ENCODE results near the gene PCBD1. TPM values are rescaled to one million over a fixed set of nuclear protein-coding genes. Genes with fewer than 3 reads are reported as not detected.

The PCBD1 gene
- total RNA-seq, 1 donor from 2014 or later, result 34.6 TPM

- peaks cover 62% of the 10 kb centered on the region for H3K79me2 ChIP-seq (ENCODE audit: low read depth)
- Mint-ChIP-seq H3K4me3 (no peak overlapping the region), H3K9me3 (peaks cover 9% of the 10 kb centered on the region), H3K36me3 (peaks cover 39% of the 10 kb centered on the region), H3K27ac (no peak overlapping the region), H3K27me3 (ENCODE audit: insufficient read depth, low read depth) (no peaks in the 10 kb centered on the region), H3K4me1 (no peaks in the 10 kb centered on the region)
- no peak overlapping the region for H3K4me2 ChIP-seq
- no peaks in the 10 kb centered on the region for H3K36me3 ChIP-seq
- no peak for TF ChIP-seq CTCF (IDR thresholded peaks at IDR 0.05)
- TF ChIP-seq EZH2 (IDR thresholded peaks at IDR 0.05), result no peak
- no peak for TF ChIP-seq EZH2phosphoT487 (IDR thresholded peaks at IDR 0.05)
- H2AFZ ChIP-seq (replicated peaks), result no peak overlapping the region
- no peak overlapping the region for H3K9ac ChIP-seq
- no peaks in the 10 kb centered on the region for H3K4me1 ChIP-seq
- H3K27ac ChIP-seq, result no peak overlapping the region
- H4K20me1 ChIP-seq (ENCODE audit: low read depth), result peaks cover 9% of the 10 kb centered on the region
- DNase-seq (ENCODE audit: low spot score), result no peak
- no peaks in the 10 kb centered on the region for H3K27me3 ChIP-seq
- no peak overlapping the region for H3K4me3 ChIP-seq
- H3K9me3 ChIP-seq (ENCODE audit: low read depth), result no peaks in the 10 kb centered on the region
- H3F3A ChIP-seq (ENCODE audit: low read depth), result no peaks in the 10 kb centered on the region
Measured at GRCh38 chr10:70840836-70841235, 47.5 kb downstream of the PCBD1 start.

- Histone ChIP-seq H3F3A (ENCODE audit: low read depth) (no peaks in the 10 kb centered on the region), H3K4me3 (no peak overlapping the region), H4K20me1 (ENCODE audit: low read depth) (peaks cover 9% of the 10 kb centered on the region), H3K9me3 (ENCODE audit: low read depth) (no peaks in the 10 kb centered on the region), H3K27me3 (no peaks in the 10 kb centered on the region), H3K36me3 (no peaks in the 10 kb centered on the region), H3K4me2 (no peak overlapping the region), H2AFZ (replicated peaks) (no peak overlapping the region), H3K4me1 (no peaks in the 10 kb centered on the region), H3K27ac (no peak overlapping the region), H3K79me2 (ENCODE audit: low read depth) (peaks cover 82% of the 10 kb centered on the region), H3K9ac (no peak overlapping the region)
- H3K27me3 Mint-ChIP-seq (ENCODE audit: insufficient read depth, low read depth), result no peaks in the 10 kb centered on the region
- no peak for TF ChIP-seq EZH2phosphoT487 (IDR thresholded peaks at IDR 0.05)
- no peak for TF ChIP-seq CTCF (IDR thresholded peaks at IDR 0.05)
- peaks cover 41% of the 10 kb centered on the region for H3K36me3 Mint-ChIP-seq
- no peaks in the 10 kb centered on the region for H3K4me1 Mint-ChIP-seq
- H3K4me3 Mint-ChIP-seq, result no peak overlapping the region
- no peak overlapping the region for H3K27ac Mint-ChIP-seq
- no peak for DNase-seq (ENCODE audit: low spot score)
- H3K9me3 Mint-ChIP-seq, result peaks cover 9% of the 10 kb centered on the region
Measured at GRCh38 chr10:70838270-70838805, 50.0 kb downstream of the PCBD1 start.

GRCh38 chr10:70837660-70838059 lies 50.7 kb downstream of the PCBD1 start:
- Histone ChIP-seq H3K36me3 (no peaks in the 10 kb centered on the region), H3K79me2 (ENCODE audit: low read depth) (peaks cover 75% of the 10 kb centered on the region), H3K4me1 (no peaks in the 10 kb centered on the region), H3K4me3 (no peak overlapping the region), H3K9ac (no peak overlapping the region), H3K9me3 (ENCODE audit: low read depth) (no peaks in the 10 kb centered on the region), H3K27ac (no peak overlapping the region), H4K20me1 (ENCODE audit: low read depth) (peaks cover 9% of the 10 kb centered on the region), H3F3A (ENCODE audit: low read depth) (no peaks in the 10 kb centered on the region), H3K4me2 (no peak overlapping the region), H2AFZ (replicated peaks) (no peak overlapping the region), H3K27me3 (no peaks in the 10 kb centered on the region)
- no peaks in the 10 kb centered on the region for H3K4me1 Mint-ChIP-seq
- no peak overlapping the region for H3K4me3 Mint-ChIP-seq
- TF ChIP-seq EZH2phosphoT487 (IDR thresholded peaks at IDR 0.05) (no peak), CTCF (IDR thresholded peaks at IDR 0.05) (no peak), EZH2 (IDR thresholded peaks at IDR 0.05) (no peak)
- no peaks in the 10 kb centered on the region for H3K27me3 Mint-ChIP-seq (ENCODE audit: insufficient read depth, low read depth)
- peaks cover 40% of the 10 kb centered on the region for H3K36me3 Mint-ChIP-seq
- H3K27ac Mint-ChIP-seq, result no peak overlapping the region
- H3K9me3 Mint-ChIP-seq, result peaks cover 9% of the 10 kb centered on the region
- DNase-seq (ENCODE audit: low spot score), result no peak

Data from neural progenitor cell (in vitro differentiated cells).